Smooth muscle cell (in vitro differentiated cells): ENCODE results near the gene CYBA. TPM values are rescaled to one million over a fixed set of nuclear protein-coding genes. Genes with fewer than 3 reads are reported as not detected.

ENCODE experiments used
- DNase-seq: peaks from one replicate; lab custom pipeline; 2025; ENCODE audit not compliant: unreplicated experiment; lab: John Stamatoyannopoulos, UW
- H2AFZ ChIP-seq: fragments of 200-600 bp; sonication (generic); 2 replicates; pipeline ENCODE4 v1.6.0; 2016; ENCODE audit warnings: antibody characterized with exemption, low read depth, mild to moderate bottlenecking
- H3F3A ChIP-seq: fragments of 200-600 bp; sonication (generic); 2 replicates; pipeline ENCODE4 v1.6.0; 2017; ENCODE audit warnings: antibody characterized with exemption, low read depth
- H3K27ac ChIP-seq: fragments of 200-600 bp; sonication (generic); 2 replicates; pipeline ENCODE4 v1.5.1; 2016; ENCODE audit warnings: low read depth, mild to moderate bottlenecking
- H3K27me3 ChIP-seq: fragments of 200-600 bp; sonication (generic); 2 replicates; pipeline ENCODE4 v1.6.1; 2016; ENCODE audit warnings: low read depth, mild to moderate bottlenecking
- H3K36me3 ChIP-seq: fragments of 200-600 bp; sonication (generic); 2 replicates; pipeline ENCODE4 v1.5.1; 2016; ENCODE audit warnings: low read depth
- H3K4me1 ChIP-seq: fragments of 200-600 bp; sonication (generic); 2 replicates; pipeline ENCODE4 v1.5.1; 2016; ENCODE audit warnings: low read depth
- H3K4me2 ChIP-seq: fragments of 200-600 bp; sonication (generic); 2 replicates; pipeline ENCODE4 v1.6.0; 2016; ENCODE audit warnings: mild to moderate bottlenecking
- H3K4me3 ChIP-seq: fragments of 200-600 bp; sonication (generic); 2 replicates; pipeline ENCODE4 v1.5.1; 2016; ENCODE audit warnings: mild to moderate bottlenecking
- H3K79me2 ChIP-seq: fragments of 200-600 bp; sonication (generic); 2 replicates; pipeline ENCODE4 v1.6.0; 2016; ENCODE audit warnings: low read depth, mild to moderate bottlenecking
- H3K9ac ChIP-seq: fragments of 200-600 bp; sonication (generic); 2 replicates; pipeline ENCODE4 v1.6.0; 2016; ENCODE audit warnings: low read depth
- H3K9me3 ChIP-seq: fragments of 200-600 bp; sonication (generic); replicated peaks from 2 replicates; pipeline ENCODE4 v1.5.1; 2016; ENCODE audit warnings: low read depth
- H4K20me1 ChIP-seq: fragments of 200-600 bp; sonication (generic); 2 replicates; pipeline ENCODE4 v1.6.0; 2016; ENCODE audit warnings: low read depth
- WGBS: methylation state at CpG from one replicate; pipeline ENCODE4 v1.1.7; 2016; ENCODE audit warnings: low lambda C conversion rate; 5-methylcytosine and 5-hydroxymethylcytosine counted together
- polyA plus RNA-seq: library from polyadenylated mRNA; unstranded; fragments of >200 nt; fragmentation: Nextera tagmentation; extraction: Ambion mirVana; gene quantifications from 2 replicates; pipeline ENCODE4 v1.2.1, GENCODE V29; 2016
- total RNA-seq: library from RNA; depleted of rRNA; stranded (reverse); fragments of >200 nt; gene quantifications from 2 replicates; pipeline ENCODE4 v1.2.3, GENCODE V29; 2014
- TF ChIP-seq, protein P1 (sequence below): fragments of 200-600 bp; sonication (generic); IDR thresholded peaks from 2 replicates; pipeline ENCODE4 v1.5.1; 2017; ENCODE audit warnings: borderline replicate concordance, mild to moderate bottlenecking, antibody characterized with exemption; ENCODE audit not compliant: insufficient read depth, poor library complexity, severe bottlenecking

The CYBA gene
- total and polyA plus RNA-seq, 2 experiments from 2014 or later = 181 to 388 TPM

DNA sequence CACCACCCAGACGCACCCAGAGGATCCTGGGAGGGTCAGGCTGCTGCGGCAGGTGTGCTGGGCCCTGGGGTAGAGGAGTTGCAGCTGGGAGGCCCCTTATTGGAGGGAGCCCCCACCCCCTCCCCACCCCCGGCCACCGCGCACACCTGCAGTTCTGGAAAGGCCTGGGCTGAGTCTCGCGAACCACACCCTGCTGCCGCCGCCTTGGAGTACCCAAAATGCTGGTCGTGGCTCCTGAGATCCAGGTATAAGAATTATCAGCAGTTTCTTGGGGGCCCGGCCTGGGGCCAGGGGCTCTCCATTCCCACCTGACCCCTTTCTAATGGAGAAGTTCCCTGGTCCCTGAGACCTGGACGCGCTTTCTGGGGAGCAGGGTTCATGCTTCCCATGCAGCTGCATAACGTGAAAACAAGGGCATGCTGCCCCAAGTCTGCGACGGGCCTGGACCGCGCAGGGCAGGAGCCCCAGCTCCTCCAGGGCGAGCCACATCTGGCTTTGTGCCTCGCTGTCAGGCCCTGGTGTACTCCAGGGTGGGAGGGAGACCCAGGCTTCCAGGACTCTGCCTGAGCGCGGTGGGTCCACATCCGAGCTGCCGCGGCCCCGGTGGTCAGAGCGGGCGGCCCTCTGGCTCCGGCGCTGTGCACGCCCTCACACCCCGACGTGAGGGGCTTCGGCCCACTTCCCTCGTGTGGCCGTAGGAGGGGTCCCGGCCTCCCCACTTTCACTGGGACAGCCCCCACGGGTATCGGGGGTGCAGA, 42.7 kb upstream of the CYBA start:
- WGBS = 93% methylated on average over 39 of the region's 39 CpGs
- Histone ChIP-seq H4K20me1 (no peaks in the 10 kb centered on the region), H3K4me1 (no peaks in the 10 kb centered on the region), H3K27ac (no peak overlapping the region), H3F3A (no peaks in the 10 kb centered on the region), H3K27me3 (peaks cover 5% of the 10 kb centered on the region), H3K9me3 (no peaks in the 10 kb centered on the region), H3K36me3 (no peaks in the 10 kb centered on the region), H3K4me2 (no peak overlapping the region), H3K79me2 (no peaks in the 10 kb centered on the region), H3K9ac (no peak overlapping the region), H3K4me3 (no peak overlapping the region), H2AFZ (no peak overlapping the region)
- TF ChIP-seq, protein P1, sequence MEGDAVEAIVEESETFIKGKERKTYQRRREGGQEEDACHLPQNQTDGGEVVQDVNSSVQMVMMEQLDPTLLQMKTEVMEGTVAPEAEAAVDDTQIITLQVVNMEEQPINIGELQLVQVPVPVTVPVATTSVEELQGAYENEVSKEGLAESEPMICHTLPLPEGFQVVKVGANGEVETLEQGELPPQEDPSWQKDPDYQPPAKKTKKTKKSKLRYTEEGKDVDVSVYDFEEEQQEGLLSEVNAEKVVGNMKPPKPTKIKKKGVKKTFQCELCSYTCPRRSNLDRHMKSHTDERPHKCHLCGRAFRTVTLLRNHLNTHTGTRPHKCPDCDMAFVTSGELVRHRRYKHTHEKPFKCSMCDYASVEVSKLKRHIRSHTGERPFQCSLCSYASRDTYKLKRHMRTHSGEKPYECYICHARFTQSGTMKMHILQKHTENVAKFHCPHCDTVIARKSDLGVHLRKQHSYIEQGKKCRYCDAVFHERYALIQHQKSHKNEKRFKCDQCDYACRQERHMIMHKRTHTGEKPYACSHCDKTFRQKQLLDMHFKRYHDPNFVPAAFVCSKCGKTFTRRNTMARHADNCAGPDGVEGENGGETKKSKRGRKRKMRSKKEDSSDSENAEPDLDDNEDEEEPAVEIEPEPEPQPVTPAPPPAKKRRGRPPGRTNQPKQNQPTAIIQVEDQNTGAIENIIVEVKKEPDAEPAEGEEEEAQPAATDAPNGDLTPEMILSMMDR = no peak
- no peak for DNase-seq

DNA sequence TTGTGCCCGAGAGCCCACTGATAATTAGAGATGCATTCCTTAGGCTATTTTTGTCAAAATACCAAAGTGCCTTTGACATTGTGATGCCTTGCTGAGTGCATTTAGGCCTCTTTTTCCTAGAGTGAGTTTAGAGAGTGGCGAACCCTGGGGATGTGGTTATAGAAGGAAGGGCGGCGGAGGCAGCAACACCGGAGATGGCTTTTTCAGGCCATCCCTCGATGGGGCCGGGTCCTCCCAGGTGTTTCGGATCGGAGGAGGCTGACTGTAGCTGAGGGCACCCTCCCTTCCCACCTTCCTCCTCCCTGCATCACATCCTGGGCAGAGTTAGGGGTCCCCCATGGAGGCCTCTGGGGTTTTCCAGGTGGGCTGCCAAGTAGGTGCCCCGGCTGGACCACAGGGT, 42.0 kb upstream of the CYBA start:
- H3K9ac ChIP-seq = no peak overlapping the region
- H3K4me3 ChIP-seq = no peak overlapping the region
- H3K27me3 ChIP-seq = peaks cover 11% of the 10 kb centered on the region
- no peak overlapping the region for H3K4me2 ChIP-seq
- DNase-seq = no peak
- no peak overlapping the region for H2AFZ ChIP-seq
- no peaks in the 10 kb centered on the region for H3K79me2 ChIP-seq
- H3K9me3 ChIP-seq = no peaks in the 10 kb centered on the region
- H3K4me1 ChIP-seq = peaks cover 5% of the 10 kb centered on the region
- TF ChIP-seq, protein P1 = no peak
- 75% methylated on average over 10 of the region's 10 CpGs for WGBS
- no peaks in the 10 kb centered on the region for H4K20me1 ChIP-seq
- no peak overlapping the region for H3K27ac ChIP-seq
- no peaks in the 10 kb centered on the region for H3F3A ChIP-seq
- no peaks in the 10 kb centered on the region for H3K36me3 ChIP-seq

DNA sequence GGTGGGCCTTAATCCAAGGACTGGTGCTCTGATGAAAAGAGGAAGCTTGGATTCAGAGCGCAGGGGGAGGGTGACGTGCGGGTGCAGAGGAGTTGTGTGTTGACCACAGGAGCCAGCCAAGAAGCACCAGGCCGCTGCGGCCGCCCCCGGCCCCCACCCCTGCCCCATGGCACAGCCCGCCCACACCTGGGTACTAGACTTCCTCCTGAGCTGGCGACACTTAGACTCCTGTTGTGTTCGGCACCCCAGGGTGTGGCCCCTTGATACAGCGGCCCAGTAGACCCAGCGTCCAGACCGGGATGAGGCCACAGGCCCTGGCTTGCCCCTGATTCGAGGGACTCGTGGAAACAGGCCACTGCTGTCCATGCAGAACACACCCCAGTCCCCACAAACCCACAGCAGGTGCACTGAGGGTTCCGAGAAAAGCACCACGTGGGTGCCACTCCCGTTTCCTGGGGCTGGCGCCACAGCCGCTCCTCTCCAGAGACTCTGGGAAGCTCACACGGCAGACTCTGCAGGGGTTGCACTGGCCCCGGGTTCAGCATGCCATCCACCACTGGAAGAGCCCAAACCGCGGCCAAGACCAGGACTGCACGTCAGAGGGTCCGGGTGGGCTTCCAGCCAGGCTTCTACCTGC, 41.2 kb upstream of the CYBA start:
- WGBS = 92% methylated on average over 26 of the region's 26 CpGs
- DNase-seq = no peak
- Histone ChIP-seq H3K4me2 (no peak overlapping the region), H3K9ac (no peak overlapping the region), H3K36me3 (no peaks in the 10 kb centered on the region), H3K27ac (no peak overlapping the region), H3K4me3 (no peak overlapping the region), H4K20me1 (no peaks in the 10 kb centered on the region), H3K9me3 (no peaks in the 10 kb centered on the region), H3F3A (no peaks in the 10 kb centered on the region), H3K4me1 (peaks cover 5% of the 10 kb centered on the region), H3K27me3 (peaks cover 11% of the 10 kb centered on the region), H2AFZ (no peak overlapping the region), H3K79me2 (no peaks in the 10 kb centered on the region)
- TF ChIP-seq, protein P1 = no peak
